C4-2B (cell line): ENCODE data around the gene S100B.

Source experiments
- H3K27ac ChIP-seq: fragments of 450-650 bp; 2 replicates; pipeline ENCODE4 v1.5.1; 2017
- CTCF ChIP-seq: fragments of 450-650 bp; conservative IDR thresholded peaks from 2 replicates; pipeline ENCODE4 v1.5.1; 2017; ENCODE audit warnings: mild to moderate bottlenecking
- ZFX ChIP-seq: fragments of 450-650 bp; IDR thresholded peaks from 2 replicates; pipeline ENCODE4 v1.6.1; 2017

S100B gene

GRCh38 chr21:46553993-46554392, 50.9 kb downstream of the S100B start:
- H3K27ac ChIP-seq = no peak overlapping the region
- TF ChIP-seq ZFX (no peak), CTCF (no peak)

GRCh38 chr21:46552865-46553379, 52.0 kb downstream of the S100B start:
- TF ChIP-seq ZFX = no peak
- no peak for TF ChIP-seq CTCF
- no peak overlapping the region for H3K27ac ChIP-seq

- TF ChIP-seq ZFX = no peak
- no peak for TF ChIP-seq CTCF
- H3K27ac ChIP-seq = no peak overlapping the region
Measured at GRCh38 chr21:46552274-46552673, 52.6 kb downstream of the S100B start.

- H3K27ac ChIP-seq = no peak overlapping the region
- no peak for TF ChIP-seq ZFX
- TF ChIP-seq CTCF = no peak
Measured at GRCh38 chr21:46551636-46552241, 53.1 kb downstream of the S100B start.

- no peak for TF ChIP-seq ZFX
- TF ChIP-seq CTCF = no peak
- no peak overlapping the region for H3K27ac ChIP-seq
Measured at GRCh38 chr21:46550116-46550941, 54.6 kb downstream of the S100B start.

GRCh38 chr21:46549650-46550049, 55.2 kb downstream of the S100B start:
- H3K27ac ChIP-seq = no peak overlapping the region
- TF ChIP-seq CTCF (no peak), ZFX (no peak)
